Vagina (tissue), 2 donors: Measurements from ENCODE around the gene FBXO2. TPM values are rescaled to one million over a fixed set of nuclear protein-coding genes. Genes with fewer than 3 reads are reported as not detected.
"Not testable (repeated sequence)": the region's sequence is repeated elsewhere in the genome, so short reads cannot be mapped to it uniquely, and the experiment has no call there.

ENCODE experiments used
- DNase-seq, 2 donors: peaks; one replicate each; pipeline ENCODE4 v3.0.0-alpha.2; 2017; ENCODE audit errors: extremely low spot score in 2 of 2
- H3K27ac ChIP-seq: fragments of 200-600 bp; sonication (generic); one replicate; pipeline ENCODE4 v1.5.1; 2019
- H3K27me3 ChIP-seq: fragments of 200-600 bp; sonication (generic); one replicate; pipeline ENCODE4 v1.5.1; 2019
- H3K36me3 ChIP-seq, 2 donors: fragments of 200-600 bp; sonication (generic); one replicate each; pipeline ENCODE4 v1.5.1; 2017 to 2019
- H3K4me1 ChIP-seq: fragments of 200-600 bp; sonication (generic); one replicate; pipeline ENCODE4 v1.5.1; 2019
- H3K4me3 ChIP-seq, 2 donors: fragments of 200-600 bp; sonication (generic); 1 replicate in 1 of 2; 2 replicates in 1 of 2; pipeline ENCODE4 v1.5.1; 2016 to 2019
- H3K9me3 ChIP-seq: fragments of 200-600 bp; sonication (generic); one replicate; pipeline ENCODE4 v1.5.1; 2019
- CTCF ChIP-seq, 3 experiments: fragments of 450-650 bp in 2 of 3; fragments of 200-600 bp in 1 of 3; sonication (generic) in 1 of 3; IDR thresholded peaks; one replicate each; pipeline ENCODE4 v1.5.1; 2017 to 2019; ENCODE audit warnings: antibody characterized with exemption in 3 of 3, mild to moderate bottlenecking in 2 of 3, moderate library complexity in 2 of 3
- POLR2A ChIP-seq, 2 donors: fragments of 450-650 bp; IDR thresholded peaks; one replicate each; pipeline ENCODE4 v1.6.1; 2017; ENCODE audit warnings: antibody characterized with exemption in 2 of 2, mild to moderate bottlenecking in 2 of 2, moderate library complexity in 2 of 2
- POLR2AphosphoS5 ChIP-seq, 2 donors: sonication (generic); formaldehyde crosslinking; IDR thresholded peaks; one replicate each; pipeline ENCODE4 v1.9.0; 2017; ENCODE audit warnings: antibody characterized with exemption in 2 of 2, mild to moderate bottlenecking in 2 of 2, low read depth in 1 of 2; ENCODE audit not compliant: insufficient read depth in 1 of 2
- intact Hi-C: fragments of 100-400 bp; cut with DNase I; formaldehyde crosslinking; loops from one replicate; pipeline ENCODE4 v1.15.1; 2023
- total RNA-seq: library from RNA; depleted of rRNA; stranded (reverse); fragments of >200 nt; gene quantifications from one replicate; pipeline ENCODE4 v1.2.3, GENCODE V29; 2016

Gene FBXO2
- total RNA-seq, 1 donor from 2014 or later = 27.3 TPM

GRCh38 chr1:11642418-11643017 lies 11.7 kb downstream of the FBXO2 start:
- peak; percentile 91 to 95 (median 91) for TF ChIP-seq CTCF (IDR thresholded peaks at IDR 0.05)
- DNase-seq, H3K27ac ChIP-seq, H3K4me3 ChIP-seq, H3K4me1 ChIP-seq, intact Hi-C loops, H3K9me3 ChIP-seq, H3K27me3 ChIP-seq, H3K36me3 ChIP-seq: not testable (repeated sequence)

- H3K27me3 ChIP-seq = no peaks in the 10 kb centered on the region
- intact Hi-C loops = no loop called here
Observed at GRCh38 chr1:11641776-11642305, 12.4 kb downstream of the FBXO2 start.

GRCh38 chr1:11640944-11641343 lies 13.3 kb downstream of the FBXO2 start:
- no peaks in the 10 kb centered on the region for H3K27me3 ChIP-seq

More at GRCh38 chr1:11641776-11642305, 12.4 kb downstream of the FBXO2 start:
- no peak overlapping the region for H3K4me3 ChIP-seq
- no peaks in the 10 kb centered on the region for H3K36me3 ChIP-seq
- no peak for DNase-seq
- H3K9me3 ChIP-seq = no peaks in the 10 kb centered on the region
- TF ChIP-seq POLR2AphosphoS5 (IDR thresholded peaks at IDR 0.05; ENCODE audit: insufficient read depth in 1 of 2, low read depth in 1 of 2) (no peak), POLR2A (IDR thresholded peaks at IDR 0.05) (no peak), CTCF (IDR thresholded peaks at IDR 0.05) (no peak)
- H3K4me1 ChIP-seq = no peaks in the 10 kb centered on the region
- H3K27ac ChIP-seq = no peak overlapping the region

GRCh38 chr1:11640101-11640500 lies 14.1 kb downstream of the FBXO2 start:
- no peak overlapping the region for H3K4me3 ChIP-seq
- H3K9me3 ChIP-seq = no peaks in the 10 kb centered on the region
- H3K4me1 ChIP-seq = no peaks in the 10 kb centered on the region
- intact Hi-C loops = no loop called here
- DNase-seq = no peak
- no peaks in the 10 kb centered on the region for H3K36me3 ChIP-seq
- no peak for TF ChIP-seq POLR2A (IDR thresholded peaks at IDR 0.05)
- no peak for TF ChIP-seq CTCF (IDR thresholded peaks at IDR 0.05)
- TF ChIP-seq POLR2AphosphoS5 (IDR thresholded peaks at IDR 0.05; ENCODE audit: insufficient read depth in 1 of 2, low read depth in 1 of 2) = no peak
- H3K27me3 ChIP-seq = no peaks in the 10 kb centered on the region
- no peak overlapping the region for H3K27ac ChIP-seq

More at GRCh38 chr1:11640944-11641343, 13.3 kb downstream of the FBXO2 start:
- TF ChIP-seq POLR2AphosphoS5 (IDR thresholded peaks at IDR 0.05; ENCODE audit: insufficient read depth in 1 of 2, low read depth in 1 of 2) = no peak
- TF ChIP-seq POLR2A (IDR thresholded peaks at IDR 0.05) = no peak
- no peak for TF ChIP-seq CTCF (IDR thresholded peaks at IDR 0.05)
- H3K27ac ChIP-seq = no peak overlapping the region
- no peak for DNase-seq
- no peaks in the 10 kb centered on the region for H3K4me1 ChIP-seq
- no peak overlapping the region for H3K4me3 ChIP-seq
- intact Hi-C loops = no loop called here
- no peaks in the 10 kb centered on the region for H3K9me3 ChIP-seq
- no peaks in the 10 kb centered on the region for H3K36me3 ChIP-seq

- no peaks in the 10 kb centered on the region for H3K36me3 ChIP-seq
- H3K4me1 ChIP-seq = no peaks in the 10 kb centered on the region
- no peaks in the 10 kb centered on the region for H3K9me3 ChIP-seq
- H3K4me3 ChIP-seq = no peak overlapping the region
- TF ChIP-seq POLR2A (IDR thresholded peaks at IDR 0.05) (no peak), CTCF (IDR thresholded peaks at IDR 0.05) (no peak), POLR2AphosphoS5 (IDR thresholded peaks at IDR 0.05; ENCODE audit: insufficient read depth in 1 of 2, low read depth in 1 of 2) (no peak)
- no peaks in the 10 kb centered on the region for H3K27me3 ChIP-seq
- DNase-seq = no peak
- H3K27ac ChIP-seq = no peak overlapping the region
- intact Hi-C loops = no loop called here
Observed at GRCh38 chr1:11639372-11639771, 14.9 kb downstream of the FBXO2 start.
